Ectodermal cell (in vitro differentiated cells): Measurements from ENCODE around the gene AQP6.

Source experiments
- H3K27ac ChIP-seq: 2 replicates; pipeline ENCODE4 v1.7.0; 2013; ENCODE audit warnings: mild to moderate bottlenecking, low read depth, low read length; ENCODE audit not compliant: insufficient read depth, poor library complexity, severe bottlenecking
- H3K27me3 ChIP-seq: 2 replicates; pipeline ENCODE4 v1.7.0; 2013; ENCODE audit warnings: mild to moderate bottlenecking, low read length; ENCODE audit not compliant: insufficient read depth, control insufficient read depth, poor library complexity, severe bottlenecking
- H3K36me3 ChIP-seq: one replicate; pipeline ENCODE4 v1.7.0; 2013; ENCODE audit warnings: low read length; ENCODE audit not compliant: control insufficient read depth, insufficient read depth
- H3K4me1 ChIP-seq: one replicate; pipeline ENCODE4 v1.7.0; 2013; ENCODE audit warnings: low read length; ENCODE audit not compliant: control insufficient read depth, insufficient read depth
- H3K4me3 ChIP-seq: 2 replicates; pipeline ENCODE4 v1.7.0; 2013; ENCODE audit warnings: low read depth, low read length, control low read depth; ENCODE audit not compliant: insufficient read depth
- H3K9me3 ChIP-seq: 2 replicates; pipeline ENCODE4 v1.7.0; 2013; ENCODE audit warnings: mild to moderate bottlenecking, low read length, moderate library complexity; ENCODE audit not compliant: control insufficient read depth
- WGBS, 2 experiments: methylation state at CpG; one replicate each; pipeline ENCODE4 v1.1.7; 2013; ENCODE audit warnings: missing lambda C conversion rate in 2 of 2; 5-methylcytosine and 5-hydroxymethylcytosine counted together

The AQP6 gene

GRCh38 chr12:49950273-49951251, 22.2 kb upstream of the AQP6 start, which contains the start of gene AQP2:
TSS of gene AQP2 (plus strand) at chr12:49950737. CDS start at chr12:49950831, 94 bp downstream.
- Histone ChIP-seq H3K4me1 (no peaks in the 10 kb centered on the region), H3K4me3 (no peak within 1 kb of the TSS), H3K27ac (no peak within 1 kb of the TSS), H3K36me3 (no peaks in the 10 kb centered on the region), H3K27me3 (peaks cover 4% of the 10 kb centered on the region), H3K9me3 (no peaks in the 10 kb centered on the region)
- 91% methylated on average over 32 of the region's 32 CpGs for WGBS, 2 experiments

- Histone ChIP-seq H3K27ac (no peak overlapping the region), H3K9me3 (no peaks in the 10 kb centered on the region), H3K27me3 (no peaks in the 10 kb centered on the region), H3K4me1 (no peaks in the 10 kb centered on the region), H3K36me3 (no peaks in the 10 kb centered on the region), H3K4me3 (no peak overlapping the region)
- 84 to 86% methylated on average over 14 of the region's 14 CpGs for WGBS, 2 experiments
These were observed 21.1 kb upstream of the AQP6 start for GRCh38 chr12:49951411-49952240.

GRCh38 chr12:49952391-49953055, 20.2 kb upstream of the AQP6 start:
- 89 to 92% methylated on average over 1 of the region's 1 CpG for WGBS, 2 experiments

GRCh38 chr12:49953151-49953550, 19.6 kb upstream of the AQP6 start:
- 95 to 96% methylated on average over 4 of the region's 4 CpGs for WGBS, 2 experiments
- Histone ChIP-seq H3K4me3 (no peak overlapping the region), H3K9me3 (no peaks in the 10 kb centered on the region), H3K27me3 (no peaks in the 10 kb centered on the region), H3K36me3 (no peaks in the 10 kb centered on the region), H3K27ac (no peak overlapping the region), H3K4me1 (no peaks in the 10 kb centered on the region)

More at GRCh38 chr12:49952391-49953055, 20.2 kb upstream of the AQP6 start:
- no peaks in the 10 kb centered on the region for H3K4me1 ChIP-seq
- H3K4me3 ChIP-seq = no peak overlapping the region
- H3K9me3 ChIP-seq = no peaks in the 10 kb centered on the region
- H3K27me3 ChIP-seq = no peaks in the 10 kb centered on the region
- no peak overlapping the region for H3K27ac ChIP-seq
- no peaks in the 10 kb centered on the region for H3K36me3 ChIP-seq

DNA sequence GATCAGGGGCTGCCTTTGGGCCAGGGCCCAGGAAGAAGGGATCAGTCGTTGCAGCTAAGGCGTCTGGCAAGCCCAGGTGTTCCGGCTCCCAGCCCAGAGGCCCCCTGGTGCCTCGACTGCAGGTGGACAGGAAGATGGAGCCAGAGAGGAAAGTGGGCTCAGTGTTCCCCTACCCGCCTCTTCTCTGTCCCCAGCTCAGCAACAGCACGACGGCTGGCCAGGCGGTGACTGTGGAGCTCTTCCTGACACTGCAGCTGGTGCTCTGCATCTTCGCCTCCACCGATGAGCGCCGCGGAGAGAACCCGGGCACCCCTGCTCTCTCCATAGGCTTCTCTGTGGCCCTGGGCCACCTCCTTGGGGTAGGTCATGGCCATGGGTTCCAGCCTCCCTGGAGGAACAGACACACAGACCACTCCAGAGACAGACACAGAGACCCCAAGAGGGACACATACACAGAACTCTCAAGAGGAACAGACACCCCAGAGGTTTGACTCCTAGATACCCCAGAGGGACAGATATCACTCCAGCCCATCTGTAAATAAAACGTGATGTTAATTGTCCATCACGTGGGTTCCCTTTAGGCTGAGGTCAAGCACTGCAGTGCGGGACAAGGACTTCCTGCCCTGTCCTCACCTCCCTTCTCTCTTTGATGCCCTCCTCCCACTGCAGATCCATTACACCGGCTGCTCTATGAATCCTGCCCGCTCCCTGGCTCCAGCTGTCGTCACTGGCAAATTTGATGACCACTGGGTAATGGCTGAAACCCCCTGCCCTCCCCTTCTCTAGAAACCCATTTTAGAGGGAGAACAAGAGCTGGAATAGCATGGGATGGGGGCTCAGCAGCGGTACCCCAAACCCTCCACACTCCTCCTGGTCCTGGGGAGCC, 18.5 kb upstream of the AQP6 start:
- Histone ChIP-seq H3K27ac (no peak overlapping the region), H3K4me3 (no peak overlapping the region), H3K9me3 (no peaks in the 10 kb centered on the region), H3K27me3 (no peaks in the 10 kb centered on the region), H3K4me1 (no peaks in the 10 kb centered on the region), H3K36me3 (no peaks in the 10 kb centered on the region)
- 89% methylated on average over 21 of the region's 21 CpGs for WGBS, 2 experiments

DNA sequence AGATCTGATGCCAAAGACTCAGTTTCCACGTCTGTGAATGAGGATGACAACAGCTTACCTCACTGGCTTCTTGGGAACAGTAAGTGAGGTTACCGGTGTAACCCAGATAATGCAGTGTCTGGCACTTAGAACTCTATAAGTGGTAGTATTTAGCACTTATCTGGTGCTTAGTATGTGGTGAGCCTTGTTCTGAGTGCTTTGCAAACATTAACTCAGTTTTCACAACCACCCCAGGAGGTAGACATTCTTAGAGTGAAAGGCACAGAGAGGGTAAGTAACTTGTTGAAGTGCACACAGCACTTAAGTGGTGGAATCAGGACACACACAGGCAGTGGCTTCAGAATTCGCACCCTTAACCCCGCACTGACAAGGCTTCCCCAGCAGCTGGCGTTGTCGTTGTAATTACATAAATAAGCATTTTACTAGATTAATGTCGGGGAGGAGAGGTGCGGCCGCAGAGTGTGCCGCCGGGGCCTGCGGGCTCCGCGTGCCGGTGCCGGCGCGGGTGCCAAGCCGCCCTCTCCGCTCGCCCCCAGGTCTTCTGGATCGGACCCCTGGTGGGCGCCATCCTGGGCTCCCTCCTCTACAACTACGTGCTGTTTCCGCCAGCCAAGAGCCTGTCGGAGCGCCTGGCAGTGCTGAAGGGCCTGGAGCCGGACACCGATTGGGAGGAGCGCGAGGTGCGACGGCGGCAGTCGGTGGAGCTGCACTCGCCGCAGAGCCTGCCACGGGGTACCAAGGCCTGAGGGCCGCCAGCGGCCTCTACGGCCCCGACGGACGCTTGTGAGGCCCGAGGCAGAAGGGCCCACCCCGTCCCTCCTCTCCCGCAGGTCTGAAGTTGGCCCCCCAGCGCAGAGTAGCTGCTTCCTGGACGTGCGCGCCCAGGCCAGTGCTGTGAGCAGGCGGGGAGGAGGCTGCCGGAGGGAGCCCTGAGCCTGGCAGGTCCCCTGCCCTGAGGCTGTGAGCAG, 17.6 kb upstream of the AQP6 start:
- Histone ChIP-seq H3K9me3 (no peaks in the 10 kb centered on the region), H3K4me3 (no peak overlapping the region), H3K4me1 (peaks cover 6% of the 10 kb centered on the region), H3K27ac (no peak overlapping the region), H3K36me3 (no peaks in the 10 kb centered on the region), H3K27me3 (peaks cover 7% of the 10 kb centered on the region)
- 84 to 85% methylated on average over 53 of the region's 53 CpGs for WGBS, 2 experiments

DNA sequence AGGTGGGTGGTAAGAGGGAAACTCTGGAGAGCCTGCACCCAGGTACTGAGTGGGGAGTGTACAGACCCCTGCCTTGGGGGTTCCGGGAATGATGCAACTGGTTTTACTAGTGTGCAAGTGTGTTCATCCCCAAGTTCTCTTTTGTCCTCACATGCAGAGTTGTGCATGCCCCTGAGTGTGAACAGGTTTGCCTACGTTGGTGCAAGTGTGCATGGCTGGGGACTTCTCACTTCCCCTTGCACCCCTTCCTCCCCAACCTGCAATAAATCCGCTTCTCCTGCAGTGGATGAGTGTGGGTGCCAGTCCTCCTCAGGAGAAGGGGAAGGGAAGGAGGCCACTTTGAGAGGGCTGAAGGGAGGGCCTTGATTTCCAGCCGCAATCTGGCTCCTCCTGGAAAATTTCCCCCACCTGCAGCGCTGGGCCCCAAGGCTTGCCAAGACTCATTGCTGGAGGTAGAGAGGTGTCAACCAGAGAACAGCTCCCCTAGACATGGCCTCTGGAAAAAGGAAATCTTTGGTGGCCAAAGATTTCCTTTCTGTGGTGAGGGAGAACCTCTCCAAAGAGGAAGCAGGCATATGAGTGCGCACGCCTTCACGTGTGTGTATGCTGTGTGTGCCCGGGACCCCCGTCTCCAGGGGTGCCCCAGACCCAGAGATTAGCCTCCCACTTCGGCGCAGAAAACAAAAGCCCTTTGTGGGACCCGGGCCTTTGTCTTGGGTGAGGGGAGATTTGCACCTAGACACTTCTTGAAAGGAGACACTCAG, 16.7 kb upstream of the AQP6 start:
- Histone ChIP-seq H3K4me1 (peaks cover 10% of the 10 kb centered on the region), H3K27ac (no peak overlapping the region), H3K27me3 (peaks cover 17% of the 10 kb centered on the region), H3K36me3 (no peaks in the 10 kb centered on the region), H3K9me3 (no peaks in the 10 kb centered on the region), H3K4me3 (no peak overlapping the region)
- 78 to 81% methylated on average over 13 of the region's 13 CpGs for WGBS, 2 experiments
